ENCODE data around the gene USH2A. TPM values are rescaled to one million over a fixed set of nuclear protein-coding genes. Genes with fewer than 3 reads are reported as not detected.

The USH2A gene
- total and polyA plus RNA-seq, 3 donors from 2014 or later = 1.6 to 2.5 (median 1.8) TPM

GRCh38 chr1:216420263-216420662 is 3.0 kb downstream of the USH2A start:
- no peaks in the 10 kb centered on the region for H3K9me3 ChIP-seq
- H3K27ac ChIP-seq = no peak overlapping the region
- H3K4me1 ChIP-seq = no peaks in the 10 kb centered on the region
- H3K36me3 ChIP-seq (ENCODE audit: low read depth, missing control alignments) = no peaks in the 10 kb centered on the region
- intact Hi-C loops (cut with DNase I; ENCODE audit: low total_unique reads) = no loop called here
- 33 to 43% methylated on average over 2 of the region's 2 CpGs for WGBS, 2 donors
- no peak for DNase-seq
- TF ChIP-seq, protein P1, sequence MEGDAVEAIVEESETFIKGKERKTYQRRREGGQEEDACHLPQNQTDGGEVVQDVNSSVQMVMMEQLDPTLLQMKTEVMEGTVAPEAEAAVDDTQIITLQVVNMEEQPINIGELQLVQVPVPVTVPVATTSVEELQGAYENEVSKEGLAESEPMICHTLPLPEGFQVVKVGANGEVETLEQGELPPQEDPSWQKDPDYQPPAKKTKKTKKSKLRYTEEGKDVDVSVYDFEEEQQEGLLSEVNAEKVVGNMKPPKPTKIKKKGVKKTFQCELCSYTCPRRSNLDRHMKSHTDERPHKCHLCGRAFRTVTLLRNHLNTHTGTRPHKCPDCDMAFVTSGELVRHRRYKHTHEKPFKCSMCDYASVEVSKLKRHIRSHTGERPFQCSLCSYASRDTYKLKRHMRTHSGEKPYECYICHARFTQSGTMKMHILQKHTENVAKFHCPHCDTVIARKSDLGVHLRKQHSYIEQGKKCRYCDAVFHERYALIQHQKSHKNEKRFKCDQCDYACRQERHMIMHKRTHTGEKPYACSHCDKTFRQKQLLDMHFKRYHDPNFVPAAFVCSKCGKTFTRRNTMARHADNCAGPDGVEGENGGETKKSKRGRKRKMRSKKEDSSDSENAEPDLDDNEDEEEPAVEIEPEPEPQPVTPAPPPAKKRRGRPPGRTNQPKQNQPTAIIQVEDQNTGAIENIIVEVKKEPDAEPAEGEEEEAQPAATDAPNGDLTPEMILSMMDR (IDR thresholded peaks at IDR 0.05) = no peak
- no peak for TF ChIP-seq POLR2A (IDR thresholded peaks at IDR 0.05)
- no peak overlapping the region for H3K4me3 ChIP-seq
- no peaks in the 10 kb centered on the region for H3K27me3 ChIP-seq

DNA sequence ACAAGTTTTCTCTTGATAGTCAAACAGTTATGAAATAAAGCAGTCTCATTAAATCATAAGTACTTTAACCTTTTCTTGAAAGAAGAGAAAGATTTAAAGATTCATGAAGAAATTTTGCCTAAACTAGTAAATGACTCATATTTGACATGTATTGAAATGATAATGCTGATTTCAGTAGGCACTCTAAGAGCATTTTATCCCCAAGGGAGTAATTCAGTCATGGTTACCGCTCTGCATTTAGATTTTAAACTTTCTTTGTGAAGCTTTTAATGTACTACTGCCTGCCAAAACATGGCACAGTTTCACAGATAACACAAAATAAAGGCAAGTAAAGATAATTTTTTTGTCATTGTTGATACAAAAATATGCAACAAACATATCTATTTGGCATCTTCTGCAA is 6.8 kb downstream of the USH2A start:
- DNase-seq = no peak
- 85 to 90% methylated on average over 1 of the region's 1 CpG for WGBS, 2 donors
- H3K4me3 ChIP-seq = no peak overlapping the region
- no peak for TF ChIP-seq POLR2A (IDR thresholded peaks at IDR 0.05)
- TF ChIP-seq, protein P1 (IDR thresholded peaks at IDR 0.05) = no peak
- intact Hi-C loops (cut with DNase I; ENCODE audit: low total_unique reads) = no loop called here
- H3K27ac ChIP-seq = no peak overlapping the region
- no peaks in the 10 kb centered on the region for H3K36me3 ChIP-seq (ENCODE audit: low read depth, missing control alignments)
- no peaks in the 10 kb centered on the region for H3K9me3 ChIP-seq
- no peaks in the 10 kb centered on the region for H3K27me3 ChIP-seq
- no peaks in the 10 kb centered on the region for H3K4me1 ChIP-seq

DNA sequence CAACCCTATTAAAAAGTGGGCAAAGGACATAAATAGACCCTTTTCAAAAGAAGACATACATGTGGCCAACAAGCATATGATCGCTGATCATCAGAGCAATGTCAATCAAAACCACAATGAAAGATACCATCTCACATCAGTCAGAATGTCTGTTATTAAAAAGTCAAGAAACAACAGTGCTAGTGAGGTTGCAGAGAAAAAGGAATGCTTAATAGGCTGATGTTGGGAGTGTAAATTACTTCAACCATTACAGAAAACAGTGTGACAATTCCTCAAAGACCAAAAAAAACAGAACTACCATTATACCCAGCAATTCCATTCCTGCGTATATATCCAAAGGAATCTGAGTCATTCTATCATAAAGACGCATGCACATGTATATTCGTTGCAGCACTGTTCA is 13.2 kb downstream of the USH2A start:
- Histone ChIP-seq H3K4me3 (no peak overlapping the region), H3K4me1 (no peaks in the 10 kb centered on the region), H3K27ac (no peak overlapping the region), H3K27me3 (no peaks in the 10 kb centered on the region), H3K9me3 (no peaks in the 10 kb centered on the region), H3K36me3 (ENCODE audit: low read depth, missing control alignments) (no peaks in the 10 kb centered on the region)
- DNase-seq = no peak
- WGBS, 2 donors = 90 to 94% methylated on average over 4 of the region's 4 CpGs
- intact Hi-C loops (cut with DNase I; ENCODE audit: low total_unique reads) = no loop called here
- no peak for TF ChIP-seq POLR2A (IDR thresholded peaks at IDR 0.05)
- TF ChIP-seq, protein P1 (IDR thresholded peaks at IDR 0.05) = no peak

- H3K27me3 ChIP-seq = no peaks in the 10 kb centered on the region
- H3K27ac ChIP-seq = no peak overlapping the region
- no peak overlapping the region for H3K4me3 ChIP-seq
- H3K9me3 ChIP-seq = no peaks in the 10 kb centered on the region
- intact Hi-C loops (cut with DNase I; ENCODE audit: low total_unique reads) = no loop called here
- no peaks in the 10 kb centered on the region for H3K36me3 ChIP-seq (ENCODE audit: low read depth, missing control alignments)
- no peaks in the 10 kb centered on the region for H3K4me1 ChIP-seq
- DNase-seq = no peak
- no peak for TF ChIP-seq POLR2A (IDR thresholded peaks at IDR 0.05)
- TF ChIP-seq, protein P1 (IDR thresholded peaks at IDR 0.05) = no peak
- 87 to 88% methylated on average over 3 of the region's 3 CpGs for WGBS, 2 donors
These were observed 32.3 kb downstream of the USH2A start for GRCh38 chr1:216390956-216391355.

DNA sequence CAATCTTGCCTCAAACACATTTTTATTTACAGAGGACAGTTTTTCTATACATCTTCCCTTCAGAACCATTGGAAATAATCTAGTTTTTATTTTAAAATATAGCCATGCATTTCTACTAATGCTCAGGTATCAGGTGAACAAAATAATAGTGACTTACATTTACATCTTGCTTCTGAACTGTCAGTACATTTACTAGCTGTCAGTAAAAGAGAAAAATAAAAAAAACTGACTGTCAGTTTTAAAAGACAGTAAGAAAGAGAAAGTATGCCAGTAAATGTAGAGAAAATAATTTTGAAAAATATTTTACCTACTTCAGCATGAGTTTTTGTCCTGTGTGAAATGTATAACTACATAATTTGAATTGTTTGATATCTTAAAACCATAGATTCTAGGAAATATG is 33.5 kb downstream of the USH2A start:
- Histone ChIP-seq H3K27me3 (no peaks in the 10 kb centered on the region), H3K4me3 (no peak overlapping the region), H3K4me1 (no peaks in the 10 kb centered on the region), H3K27ac (no peak overlapping the region), H3K9me3 (no peaks in the 10 kb centered on the region), H3K36me3 (ENCODE audit: low read depth, missing control alignments) (no peaks in the 10 kb centered on the region)
- TF ChIP-seq, protein P1 (IDR thresholded peaks at IDR 0.05) = no peak
- intact Hi-C loops (cut with DNase I; ENCODE audit: low total_unique reads) = no loop called here
- DNase-seq = no peak

All from testis (tissue), 3 donors.